Stimulated activated CD4-positive, alpha-beta T cell treated with anti-CD3 and anti-CD28 coated beads, Interleukin-2, amount 100 ng/mL, for 4 hours (primary cell): ENCODE results near the gene OR4F6.
"Not testable (repeated sequence)": the region's sequence is repeated elsewhere in the genome, so short reads cannot be mapped to it uniquely, and the experiment has no call there.

Experiments used
- DNase-seq: peaks from one replicate; pipeline ENCODE4 v3.0.0-alpha.2; 2020; ENCODE audit warnings: low read depth

OR4F6 gene, protein sequence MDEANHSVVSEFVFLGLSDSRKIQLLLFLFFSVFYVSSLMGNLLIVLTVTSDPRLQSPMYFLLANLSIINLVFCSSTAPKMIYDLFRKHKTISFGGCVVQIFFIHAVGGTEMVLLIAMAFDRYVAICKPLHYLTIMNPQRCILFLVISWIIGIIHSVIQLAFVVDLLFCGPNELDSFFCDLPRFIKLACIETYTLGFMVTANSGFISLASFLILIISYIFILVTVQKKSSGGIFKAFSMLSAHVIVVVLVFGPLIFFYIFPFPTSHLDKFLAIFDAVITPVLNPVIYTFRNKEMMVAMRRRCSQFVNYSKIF

DNA sequence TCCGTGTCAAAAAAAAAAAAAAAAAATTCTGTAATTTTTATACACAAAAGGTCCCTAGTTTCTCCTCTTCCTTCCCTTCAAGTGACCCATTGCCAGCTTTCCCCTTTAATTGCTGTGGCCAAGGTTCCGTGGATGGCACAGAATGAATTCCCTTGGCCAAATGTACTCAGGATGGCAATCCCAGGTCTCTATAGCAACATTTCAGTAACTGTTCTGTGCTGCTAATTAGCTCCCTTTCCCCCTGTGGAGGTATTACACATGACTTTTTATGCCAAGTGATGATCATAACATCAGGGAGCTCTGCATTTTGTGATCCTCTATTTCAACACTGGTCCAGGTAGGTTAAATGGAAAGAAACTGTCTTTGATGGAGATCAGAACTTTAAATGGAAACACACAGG lies at the start of gene OR4F6:
TSS of gene OR4F6 (plus strand) at position 301 of the 400 bp plus-strand sequence. CDS start 2,211 bp downstream, outside the sequence.
- DNase-seq = no peak

DNA sequence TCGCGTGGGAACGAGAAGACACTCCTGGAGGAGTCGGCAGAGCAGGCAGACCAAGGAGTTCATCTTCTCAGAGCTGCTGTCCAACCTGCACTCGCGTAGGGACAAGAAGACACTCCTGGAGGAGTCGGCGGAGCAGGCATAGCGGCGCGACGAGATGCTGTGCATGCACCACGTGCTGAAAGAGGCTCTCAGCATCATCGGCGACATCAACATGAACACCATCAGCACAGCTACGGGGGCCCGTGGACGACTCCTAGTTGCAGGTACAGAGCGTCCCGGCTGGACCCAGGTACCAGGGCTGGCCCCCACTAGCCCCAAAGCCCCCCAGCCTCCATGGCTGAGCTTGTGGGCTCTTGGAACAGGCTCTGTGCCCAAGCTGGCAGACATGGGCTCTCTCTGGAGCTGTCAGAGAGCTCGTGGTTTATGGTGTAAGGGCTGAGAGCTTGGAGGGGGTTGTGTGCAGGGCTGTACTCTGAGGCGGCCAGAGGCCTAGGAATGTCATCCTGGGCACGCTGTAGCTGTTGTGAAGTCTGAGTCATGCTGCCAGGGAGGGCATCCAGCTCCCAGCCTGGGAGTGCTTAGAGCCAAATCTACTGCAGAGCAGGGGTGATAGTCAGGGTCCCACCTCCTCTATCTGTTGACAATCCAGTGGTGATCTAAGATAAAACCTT lies 38.5 kb upstream of the OR4F6 start:
- DNase-seq = not testable (repeated sequence)

- DNase-seq = not testable (repeated sequence)
These were observed 38.0 kb upstream of the OR4F6 start for GRCh38 chr15:101765340-101765671.

DNA sequence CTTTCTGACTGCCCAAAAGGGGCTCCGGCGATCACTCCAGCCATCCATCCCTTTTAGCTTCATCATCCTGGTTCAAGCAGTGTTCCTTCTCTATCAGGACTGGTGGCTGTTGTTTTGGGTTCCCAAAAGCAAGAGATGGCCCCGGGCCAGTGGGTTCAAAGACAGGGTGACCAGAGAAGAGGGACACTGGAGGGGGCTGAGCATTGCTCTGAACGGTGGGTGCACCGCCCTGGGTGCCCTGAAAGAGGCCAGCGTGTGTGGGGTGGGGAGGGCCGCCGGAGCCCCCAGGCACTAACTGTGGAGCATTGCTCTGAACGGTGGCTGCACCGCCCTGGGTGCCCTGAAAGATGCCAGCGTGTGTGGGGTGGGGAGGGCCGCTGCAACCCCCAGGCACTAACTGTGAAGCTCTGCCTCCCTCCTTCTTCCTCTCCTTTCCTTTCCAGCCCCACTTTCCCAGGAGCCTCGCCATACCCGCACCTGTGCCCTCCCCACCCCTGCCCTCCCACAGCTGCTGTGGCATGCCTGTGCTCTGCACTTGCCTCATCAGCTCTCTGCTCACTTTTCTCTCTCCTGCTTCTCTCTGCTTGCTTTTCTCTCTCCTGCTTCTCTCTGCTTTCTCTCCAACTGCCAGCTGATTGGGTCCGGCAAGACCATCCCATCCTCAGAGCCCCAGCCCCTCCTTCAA lies 37.4 kb upstream of the OR4F6 start:
- DNase-seq = no peak

- DNase-seq = not testable (repeated sequence)
These were observed 36.1 kb upstream of the OR4F6 start for GRCh38 chr15:101767083-101767640.

DNA sequence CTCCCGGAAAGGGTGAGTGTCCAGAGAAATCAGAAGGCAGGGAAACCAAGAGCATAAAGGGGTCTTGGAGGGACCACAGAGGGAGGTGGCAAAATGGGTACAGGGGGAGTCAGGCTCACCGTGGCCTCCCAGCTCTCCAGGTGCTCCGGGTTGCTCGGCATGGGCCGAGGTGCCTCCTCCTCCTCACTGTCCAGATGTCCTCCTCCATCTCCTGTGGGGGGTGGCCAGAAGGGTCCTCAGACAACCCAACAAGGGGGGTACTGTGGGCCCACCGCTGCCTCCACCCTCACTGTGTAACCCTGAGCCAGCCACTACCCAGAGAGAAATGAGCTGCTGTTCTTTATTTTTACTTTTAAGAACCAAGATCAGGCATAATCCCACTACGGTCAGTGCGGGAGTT lies 30.4 kb upstream of the OR4F6 start:
- no peak for DNase-seq

GRCh38 chr15:101773496-101774100 lies 29.7 kb upstream of the OR4F6 start:
- no peak for DNase-seq

DNA sequence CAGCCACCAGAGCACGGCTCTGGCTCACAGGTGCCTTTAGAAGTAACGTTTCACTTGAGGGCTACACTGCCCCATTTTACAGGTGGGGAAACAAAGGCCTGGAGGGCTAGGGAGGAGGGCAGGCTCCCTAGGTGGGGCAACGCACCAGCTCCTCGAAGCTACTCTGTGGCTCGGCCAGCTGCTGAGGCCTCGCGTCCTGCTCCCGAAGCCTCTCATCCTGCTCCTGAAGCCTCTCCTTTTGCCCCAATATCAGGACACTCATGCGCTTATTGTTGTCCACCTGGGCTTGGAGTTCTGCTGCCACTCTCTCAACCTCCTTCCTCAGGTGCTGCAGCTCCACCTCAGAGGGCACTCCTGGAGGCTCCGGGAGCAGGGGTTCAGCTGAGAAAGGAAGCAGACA lies 28.2 kb upstream of the OR4F6 start:
- no peak for DNase-seq

DNA sequence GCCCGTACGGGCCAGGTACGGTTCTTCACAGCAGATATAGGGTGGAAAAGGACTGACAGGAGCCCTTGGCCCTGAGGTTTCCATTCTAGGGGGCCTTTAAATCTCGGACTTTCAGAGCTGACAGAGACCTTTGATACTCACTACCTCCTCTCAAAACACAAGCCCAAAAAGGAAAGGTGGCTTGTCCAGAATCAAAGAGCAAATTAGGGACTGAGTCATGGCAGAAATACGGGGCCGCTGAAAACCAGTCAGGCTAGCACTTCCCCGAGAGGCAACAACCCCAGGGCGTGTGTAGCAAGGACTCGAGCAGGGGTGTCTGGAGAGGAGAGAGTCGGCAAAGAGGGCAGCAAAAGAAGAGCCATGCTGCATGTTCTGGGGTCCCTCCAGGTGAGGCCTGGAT lies 24.7 kb upstream of the OR4F6 start:
- not testable (repeated sequence) for DNase-seq

DNA sequence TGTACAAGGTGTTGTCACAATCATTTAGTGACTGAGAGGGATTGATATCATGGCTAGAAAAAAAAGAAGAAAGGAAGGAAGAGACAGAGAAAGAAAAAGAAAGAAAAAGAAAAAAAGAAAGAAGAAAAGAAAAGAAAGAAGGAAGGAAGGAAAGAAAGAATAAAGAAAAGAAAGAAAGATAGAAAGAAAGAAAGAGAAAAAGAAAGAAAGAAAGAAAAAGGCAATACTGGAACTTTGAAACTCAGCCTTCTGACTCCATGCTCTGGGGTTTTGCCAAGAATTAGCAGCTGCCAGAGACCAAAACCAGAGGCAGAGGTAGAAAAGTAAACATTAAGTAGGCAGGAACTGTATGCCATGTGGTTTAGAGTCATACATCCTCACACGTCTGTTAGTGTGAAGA lies 23.1 kb upstream of the OR4F6 start:
- not testable (repeated sequence) for DNase-seq

DNA sequence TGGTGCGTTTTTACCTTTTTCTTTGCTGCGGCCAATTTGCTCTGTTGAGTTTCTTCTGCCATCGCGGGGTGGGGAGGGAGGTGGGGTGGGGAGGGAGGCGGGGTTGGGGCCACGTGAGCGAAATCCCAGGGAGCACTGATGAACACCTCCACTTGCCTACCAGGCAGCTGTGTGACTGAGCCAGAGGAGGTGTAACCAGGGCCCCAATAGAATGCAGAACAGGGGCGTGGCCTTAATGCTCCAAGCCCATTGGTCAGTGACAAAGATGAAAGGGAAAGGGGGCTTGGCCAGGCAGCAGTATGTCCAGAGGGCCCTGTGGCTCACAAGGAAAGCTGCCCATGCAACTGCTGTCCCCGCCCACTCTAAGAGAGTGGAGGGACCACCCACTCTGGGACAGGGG lies 21.4 kb upstream of the OR4F6 start:
- no peak for DNase-seq

DNA sequence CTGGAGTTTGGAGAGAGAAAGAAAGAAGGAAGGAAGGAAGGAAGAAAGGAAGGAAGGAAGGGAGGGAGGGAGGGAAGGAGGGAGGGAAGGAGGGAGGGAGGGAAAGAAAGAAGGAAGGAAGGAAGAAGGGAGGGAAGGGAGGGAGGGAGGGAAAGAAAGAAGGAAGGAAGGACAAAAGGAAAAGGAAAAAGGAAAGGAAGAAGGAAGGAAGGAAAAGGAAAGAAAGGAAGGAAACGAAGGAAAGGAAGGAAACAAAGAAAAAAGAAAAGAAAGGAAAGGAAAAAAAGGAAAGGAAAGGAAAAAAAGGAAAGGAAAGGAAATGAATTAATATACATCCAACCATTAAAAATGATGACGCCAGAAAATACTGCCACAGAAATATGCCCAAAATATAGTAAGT lies 18.7 kb upstream of the OR4F6 start:
- DNase-seq = no peak

- DNase-seq = not testable (repeated sequence)
These were observed 16.9 kb upstream of the OR4F6 start for GRCh38 chr15:101786422-101786821.

DNA sequence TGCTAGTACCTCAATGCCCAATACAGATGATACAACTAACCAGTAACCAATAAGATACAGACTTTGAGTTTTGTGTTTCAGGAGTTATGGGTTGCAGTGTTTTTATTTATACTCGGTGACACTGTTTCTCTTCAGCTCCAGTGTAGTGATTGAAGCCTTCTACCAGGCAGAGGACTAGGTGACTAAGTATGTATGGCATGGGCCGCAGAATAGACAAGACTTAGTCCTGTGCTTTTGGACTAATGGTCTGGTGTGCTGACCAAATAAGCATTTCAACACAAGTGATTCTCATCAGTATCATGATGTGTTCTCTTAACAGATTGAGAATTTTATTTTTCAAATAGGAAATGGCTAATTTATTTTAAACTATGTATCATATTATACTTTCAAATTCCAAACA lies 15.3 kb upstream of the OR4F6 start:
- DNase-seq = not testable (repeated sequence)

- not testable (repeated sequence) for DNase-seq
These were observed 14.6 kb upstream of the OR4F6 start for GRCh38 chr15:101788503-101789269.

DNA sequence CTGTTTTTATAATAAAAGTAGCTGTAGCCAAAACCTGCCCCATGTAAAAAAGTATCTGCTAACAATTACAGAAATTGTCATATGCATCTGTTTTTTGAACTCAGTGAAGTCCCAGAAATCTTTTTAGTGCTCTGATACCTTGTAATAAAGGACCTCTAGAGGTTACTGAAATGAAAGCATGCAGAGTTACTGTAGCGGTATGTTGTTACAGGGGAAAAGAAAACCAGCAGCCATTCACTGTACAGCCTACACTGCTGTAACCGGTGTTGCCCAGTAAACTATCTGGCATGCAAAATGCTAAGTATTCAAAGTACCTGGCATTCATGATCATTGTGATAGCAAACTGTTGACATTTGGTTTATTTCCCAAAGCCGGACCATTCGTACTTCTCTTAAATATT lies 12.6 kb upstream of the OR4F6 start:
- not testable (repeated sequence) for DNase-seq

- not testable (repeated sequence) for DNase-seq
These were observed 9.3 kb upstream of the OR4F6 start for GRCh38 chr15:101793981-101794380.

DNA sequence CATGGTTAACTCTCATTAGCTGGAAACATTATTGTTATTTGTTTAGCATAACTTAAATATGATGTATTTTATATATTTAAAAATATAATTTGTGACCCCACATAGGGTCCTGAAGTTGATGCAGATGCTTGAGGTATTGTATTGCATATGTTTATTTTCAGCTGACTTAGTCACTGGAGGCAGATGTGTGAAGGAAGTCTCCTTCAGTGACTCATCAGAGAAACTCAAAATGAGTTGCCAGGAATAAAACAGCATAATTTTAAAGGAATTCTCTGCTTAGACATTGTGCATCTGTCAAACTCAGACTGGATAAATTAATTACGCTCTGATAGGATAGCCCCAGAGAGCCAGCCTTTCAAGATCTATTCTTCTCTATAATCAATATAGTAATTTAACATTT lies 7.9 kb upstream of the OR4F6 start:
- no peak for DNase-seq

DNA sequence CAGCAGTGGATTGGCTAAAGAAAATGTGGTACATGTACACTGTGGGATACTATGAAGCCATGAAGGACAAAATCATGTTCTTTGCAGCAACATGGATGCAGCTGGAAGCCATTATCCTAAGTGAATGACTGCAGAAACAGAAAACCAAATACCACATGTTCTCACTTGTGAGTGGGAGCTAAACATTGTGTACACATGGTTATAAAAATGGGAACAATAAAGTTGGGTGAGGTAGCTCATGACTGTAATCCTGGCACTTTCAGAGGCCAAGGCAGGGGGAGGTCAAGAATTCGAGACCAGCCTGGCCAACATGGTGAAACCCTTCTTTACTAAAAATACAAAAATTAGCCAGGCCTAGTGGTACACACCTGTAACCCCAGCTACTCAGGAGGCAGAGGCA lies 3.6 kb upstream of the OR4F6 start:
- no peak for DNase-seq

DNA sequence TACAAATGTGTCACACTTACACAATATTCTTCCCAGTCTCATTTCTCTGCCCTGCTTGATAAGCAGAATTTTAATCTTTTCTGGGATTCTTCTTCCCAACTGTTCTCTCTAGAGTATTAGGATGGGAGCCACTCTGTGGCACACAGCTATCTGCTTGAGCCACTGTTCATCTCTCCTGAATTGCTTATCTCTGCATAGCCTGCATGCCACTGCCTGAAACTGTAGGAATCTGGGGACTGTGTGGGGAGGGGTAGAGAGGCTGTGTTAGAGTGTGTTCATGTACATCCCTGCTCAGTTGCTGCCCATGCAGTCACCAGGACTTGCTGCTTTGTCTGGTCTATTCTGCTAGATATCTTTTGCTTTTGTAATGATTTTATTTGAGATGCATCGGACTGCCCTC lies 2.3 kb upstream of the OR4F6 start:
- no peak for DNase-seq

DNA sequence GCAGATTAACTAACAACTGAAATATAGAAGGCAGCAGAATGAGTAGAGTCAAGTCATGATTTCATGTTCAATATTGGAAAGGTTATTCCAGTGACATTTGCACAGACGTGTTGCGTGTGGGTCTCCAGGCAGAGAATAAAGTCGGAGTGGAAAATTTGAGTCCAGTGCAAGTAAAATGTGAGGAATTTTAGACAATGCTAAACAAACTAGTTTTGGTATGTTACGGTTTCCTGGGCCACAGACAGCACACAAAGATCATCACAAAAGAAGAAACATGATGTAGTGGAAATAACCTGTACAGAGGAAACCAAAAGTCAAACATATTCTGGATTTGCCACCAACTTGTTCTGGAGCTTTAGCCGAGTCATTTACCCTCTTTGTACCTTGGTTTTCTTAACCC lies 367 bp downstream of the OR4F6 start:
- no peak for DNase-seq

DNA sequence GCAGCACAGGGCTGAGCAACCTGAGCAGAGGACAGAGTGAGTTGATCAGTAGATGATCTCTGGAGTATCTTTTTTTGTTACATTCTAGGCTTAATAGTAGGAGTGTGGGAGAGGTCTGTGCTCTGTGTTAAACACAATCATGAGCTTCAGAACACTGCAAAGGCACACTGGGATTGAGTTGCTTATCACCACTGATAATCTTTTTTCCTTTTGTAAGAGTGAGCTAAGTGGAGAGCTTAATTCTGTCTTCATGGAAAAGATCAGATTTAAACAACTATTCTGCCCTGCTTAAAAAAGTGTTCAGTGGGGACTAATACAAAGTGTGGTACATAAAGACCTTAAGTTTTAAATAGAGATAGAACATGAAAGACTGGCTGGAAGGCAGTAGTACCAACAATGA lies 1.1 kb downstream of the OR4F6 start:
- DNase-seq = no peak
